GM18507 (cell line): Measurements from ENCODE around the gene LENEP.
"Not testable (repeated sequence)": the region's sequence is repeated elsewhere in the genome, so short reads cannot be mapped to it uniquely, and the experiment has no call there.

Experiments used
- DNase-seq: peaks from one replicate; pipeline ENCODE4 v3.0.0; 2011; ENCODE audit warnings: low read depth; ENCODE audit not compliant: insufficient read length; ENCODE audit errors: extremely low spot score
- FAIRE-seq: peaks from 2 replicates; lab custom pipeline; 2011; peaks lifted over from hg19 to GRCh38; lab: Jason Lieb, UNC

LENEP gene

DNA sequence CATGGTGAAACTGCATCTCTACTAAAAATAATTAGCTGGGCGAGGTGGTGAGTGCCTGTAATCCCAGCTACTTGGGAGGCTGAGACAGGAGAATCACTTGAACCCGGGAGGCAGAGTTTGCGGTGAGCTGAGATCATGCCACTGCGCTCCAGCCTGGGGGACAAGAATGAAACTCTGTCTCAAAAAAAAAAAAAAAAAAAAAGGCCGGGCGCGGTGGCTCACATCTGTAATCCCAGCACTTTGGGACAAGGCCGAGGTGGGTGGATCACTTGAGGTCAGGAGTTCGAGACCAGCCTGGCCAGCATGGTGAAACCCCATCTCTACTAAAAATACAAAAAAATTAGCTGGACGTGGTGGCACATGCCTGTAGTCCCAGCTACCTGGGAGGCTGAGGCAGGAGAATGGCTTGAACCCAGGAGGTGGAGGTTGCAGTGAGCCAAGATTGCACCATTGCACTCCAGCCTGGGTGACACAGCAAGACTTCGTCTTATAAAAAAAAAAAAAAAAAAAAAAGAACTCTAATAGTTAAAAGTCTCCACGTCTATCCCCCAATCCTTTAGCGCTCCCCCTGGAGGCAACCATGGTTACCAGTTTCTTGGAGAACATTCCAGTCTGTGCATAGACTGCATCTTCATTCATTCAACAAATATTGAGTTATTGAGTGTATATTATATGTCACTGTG, 2.1 kb downstream of the LENEP start:
- not testable (repeated sequence) for FAIRE-seq, DNase-seq

DNA sequence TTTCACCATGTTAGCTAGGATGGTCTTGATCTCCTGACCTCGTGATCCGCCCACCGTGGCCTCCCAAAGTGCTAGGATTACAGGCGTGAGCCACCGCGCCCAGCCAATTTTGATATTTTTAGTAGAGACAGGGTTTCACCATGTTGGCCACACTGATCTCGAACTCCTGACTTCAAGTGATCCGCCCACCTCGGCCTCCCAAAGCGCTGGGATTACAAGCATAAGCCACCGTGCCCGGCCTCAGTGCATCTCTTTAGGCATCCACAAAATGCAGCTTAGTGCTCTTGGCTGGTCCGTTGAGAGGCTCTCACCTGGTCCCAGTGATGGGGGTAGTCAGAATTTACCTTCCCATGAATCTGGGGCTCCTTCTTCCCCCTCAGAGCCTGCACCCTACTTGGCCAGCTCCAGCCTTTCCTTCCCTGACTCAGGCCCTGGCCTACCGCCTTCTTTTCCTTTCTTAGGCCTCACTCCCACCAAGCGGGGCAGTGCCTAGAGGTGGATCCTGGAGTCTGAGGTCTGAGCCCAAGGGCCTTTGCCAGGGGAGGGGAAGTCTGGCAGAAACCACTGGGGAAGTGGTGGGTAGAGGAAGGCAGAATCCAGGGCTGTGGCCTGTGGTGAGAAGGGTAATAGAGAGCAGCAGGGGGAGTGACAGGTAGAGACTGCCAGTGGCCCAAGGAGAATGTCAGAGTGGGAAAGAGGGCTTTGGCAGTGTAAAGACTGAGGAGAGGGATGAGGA, 3.7 kb downstream of the LENEP start:
- FAIRE-seq (no peak), DNase-seq (no peak)

DNA sequence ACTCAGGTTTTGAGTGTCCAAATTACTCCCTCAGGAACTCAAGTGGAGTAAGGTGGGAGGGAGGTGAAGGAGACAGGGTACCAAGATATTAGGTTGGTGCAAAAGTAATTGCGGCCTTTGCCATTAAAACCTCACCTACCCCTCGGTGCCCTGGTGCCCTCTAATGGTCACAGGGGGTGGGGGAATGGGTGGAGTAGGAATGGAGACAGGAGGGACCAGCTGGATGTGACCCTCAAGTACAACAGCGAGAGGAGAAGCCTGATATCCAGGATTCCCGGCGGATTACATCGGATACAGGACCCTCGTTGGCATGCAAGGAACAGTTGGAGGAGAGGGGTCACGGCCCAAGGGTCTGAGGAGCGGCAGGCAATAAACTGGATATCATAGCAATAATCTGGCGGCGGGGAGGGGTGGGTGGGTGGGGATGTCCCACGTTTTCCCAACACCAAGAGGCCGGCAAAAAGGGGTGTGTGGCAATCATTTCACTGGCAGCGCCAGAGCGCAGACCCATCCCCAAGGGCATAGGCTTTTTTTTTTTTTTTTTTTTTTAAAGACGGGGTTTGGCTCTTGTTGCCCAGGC, 4.9 kb downstream of the LENEP start:
- DNase-seq (no peak), FAIRE-seq (no peak)

DNA sequence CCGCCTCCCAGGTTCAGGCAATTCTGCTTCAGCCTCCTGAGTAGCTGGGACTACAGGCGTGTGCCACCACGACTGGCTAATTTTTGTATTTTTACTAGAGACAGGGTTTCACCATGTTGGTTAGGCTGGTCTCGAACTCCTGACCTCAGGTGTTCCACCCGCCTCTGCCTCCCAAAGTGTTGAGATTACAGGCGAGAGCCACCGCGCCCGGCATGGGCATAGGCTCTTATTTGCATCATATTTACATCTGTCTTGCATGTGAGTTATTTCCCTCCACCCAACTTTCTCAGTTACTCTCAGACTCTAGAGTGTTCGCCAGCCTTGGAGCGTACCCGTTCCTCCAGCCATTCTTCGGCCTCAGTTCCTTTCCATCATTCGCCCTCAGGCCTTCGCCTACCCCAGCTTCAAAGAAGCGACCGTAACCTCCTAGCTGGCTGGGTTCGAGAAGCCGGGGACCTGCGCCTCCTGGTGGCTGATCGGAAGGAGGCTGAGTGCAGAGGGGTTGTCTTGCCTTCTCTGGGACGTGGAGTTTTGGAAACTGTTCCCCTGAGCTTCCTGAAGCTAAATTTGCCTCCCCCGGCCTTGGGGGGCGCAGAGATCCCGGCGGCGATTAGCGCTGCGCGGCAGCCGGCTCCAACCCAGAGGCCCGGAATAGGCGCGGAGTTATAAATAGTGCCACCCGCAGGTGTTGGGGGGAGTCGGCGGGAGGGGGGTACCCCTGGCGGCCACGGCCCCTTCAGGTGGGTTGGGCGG, 5.6 kb downstream of the LENEP start:
- DNase-seq, result no peak
- peak; percentile 85 for FAIRE-seq

DNA sequence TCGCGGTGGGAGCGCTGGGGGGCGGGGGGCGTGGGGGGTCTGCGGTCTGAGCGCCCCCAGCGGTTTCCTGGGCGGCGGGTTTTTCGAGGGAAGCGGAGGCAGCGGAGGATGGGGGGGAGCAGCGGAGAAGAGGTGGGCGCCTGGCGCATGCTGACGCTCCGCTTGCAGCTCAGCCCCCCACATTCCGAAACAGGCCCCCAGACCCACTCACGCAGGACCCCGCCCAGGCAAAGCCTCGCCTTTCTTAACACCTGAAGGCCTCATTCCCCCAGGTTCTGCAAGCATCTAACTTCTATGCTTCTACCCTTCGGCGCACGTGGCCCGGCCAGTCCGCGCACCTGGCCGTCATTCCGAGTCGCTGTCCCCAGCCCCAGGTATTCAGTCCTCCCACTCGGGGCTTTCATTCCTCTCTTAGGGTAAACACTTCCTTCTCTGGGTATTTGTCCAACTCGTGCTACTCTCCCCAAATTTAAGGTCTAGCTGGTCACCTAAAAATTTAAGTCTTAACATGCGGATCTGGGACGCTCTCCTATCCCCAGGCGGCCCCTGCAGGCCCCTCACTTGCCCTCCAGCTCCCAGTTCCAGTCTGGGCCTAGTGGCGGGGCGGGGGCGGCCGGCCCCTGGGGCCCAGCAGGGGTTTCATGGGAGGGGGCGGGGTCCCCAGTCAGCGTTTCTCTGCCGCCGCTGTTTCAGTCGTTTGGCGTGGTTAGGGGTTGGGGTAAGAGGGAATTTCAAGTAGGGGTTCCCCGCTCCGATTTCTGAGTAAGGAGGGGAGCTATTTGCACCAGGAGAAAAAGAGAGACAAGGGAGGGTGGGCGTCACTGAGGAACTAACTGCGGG, 6.4 kb downstream of the LENEP start:
- DNase-seq (no peak), FAIRE-seq (no peak)

DNA sequence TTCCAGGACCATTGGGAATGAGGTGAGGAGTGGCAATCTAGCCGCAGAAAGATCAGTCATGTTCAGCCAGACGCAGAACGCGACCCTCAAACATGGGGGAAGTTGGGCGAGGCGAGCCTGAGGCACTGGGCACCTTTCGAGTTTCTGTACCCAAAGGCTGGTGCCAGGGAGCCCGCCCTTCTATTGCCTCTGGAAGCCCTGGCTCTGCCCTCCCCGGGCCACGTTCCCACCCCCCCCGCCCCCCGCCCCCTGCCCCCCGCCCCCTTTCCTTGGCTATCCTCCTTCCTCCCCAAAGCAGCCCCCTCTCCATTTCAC, 7.0 kb downstream of the LENEP start:
- FAIRE-seq, result no peak
- no peak for DNase-seq

DNA sequence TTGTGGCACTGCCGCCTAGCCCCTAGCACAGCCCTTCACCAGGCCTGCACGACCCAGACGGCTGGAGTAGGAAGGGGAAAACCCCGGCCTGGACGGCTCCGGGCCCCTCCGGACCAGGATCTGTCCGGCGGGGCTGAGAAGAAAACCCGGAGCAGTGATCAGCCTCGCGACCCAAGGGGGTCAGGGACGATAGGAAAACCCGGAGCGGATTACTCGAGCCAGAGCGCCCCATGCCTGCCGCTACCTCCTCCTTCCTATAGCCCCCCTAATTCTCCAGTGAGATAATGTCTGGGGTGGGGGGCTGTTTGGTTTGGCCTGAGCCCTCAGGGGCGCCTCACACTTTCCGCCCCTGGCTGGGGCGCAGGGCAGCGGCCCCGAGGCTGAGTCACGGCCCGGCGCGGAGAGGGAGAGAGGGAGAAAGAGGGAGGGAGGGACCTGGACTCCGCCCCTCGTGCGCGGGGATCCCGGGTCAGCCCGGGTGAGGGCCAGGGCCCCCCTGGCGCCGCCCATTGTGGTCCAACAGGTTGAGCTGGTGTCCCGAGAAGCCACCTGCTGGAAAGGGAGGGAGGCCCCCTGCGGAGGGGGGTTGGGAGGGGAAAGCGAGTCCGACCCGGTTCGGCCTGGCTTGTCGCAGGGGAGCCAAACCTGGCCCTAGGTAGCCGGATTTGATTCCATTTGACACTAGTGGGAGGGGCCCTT, 7.5 kb downstream of the LENEP start:
- no peak for DNase-seq

DNA sequence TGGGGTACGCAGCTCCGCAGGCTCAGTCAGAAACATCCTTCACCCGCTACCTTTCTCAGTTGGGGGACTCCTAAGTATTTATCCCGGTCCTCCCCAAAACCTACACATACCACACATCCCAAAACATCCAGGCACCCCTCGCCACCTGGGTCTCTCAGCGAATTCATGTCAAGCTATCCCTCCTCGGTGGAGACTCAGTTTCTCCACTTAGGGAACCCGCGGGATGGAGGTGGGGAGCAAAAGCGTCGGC, 8.0 kb downstream of the LENEP start:
- DNase-seq, result no peak
- no peak for FAIRE-seq

More for the DNA sequence above, 7.5 kb downstream of the LENEP start:
- FAIRE-seq, result peak; percentile 83

DNA sequence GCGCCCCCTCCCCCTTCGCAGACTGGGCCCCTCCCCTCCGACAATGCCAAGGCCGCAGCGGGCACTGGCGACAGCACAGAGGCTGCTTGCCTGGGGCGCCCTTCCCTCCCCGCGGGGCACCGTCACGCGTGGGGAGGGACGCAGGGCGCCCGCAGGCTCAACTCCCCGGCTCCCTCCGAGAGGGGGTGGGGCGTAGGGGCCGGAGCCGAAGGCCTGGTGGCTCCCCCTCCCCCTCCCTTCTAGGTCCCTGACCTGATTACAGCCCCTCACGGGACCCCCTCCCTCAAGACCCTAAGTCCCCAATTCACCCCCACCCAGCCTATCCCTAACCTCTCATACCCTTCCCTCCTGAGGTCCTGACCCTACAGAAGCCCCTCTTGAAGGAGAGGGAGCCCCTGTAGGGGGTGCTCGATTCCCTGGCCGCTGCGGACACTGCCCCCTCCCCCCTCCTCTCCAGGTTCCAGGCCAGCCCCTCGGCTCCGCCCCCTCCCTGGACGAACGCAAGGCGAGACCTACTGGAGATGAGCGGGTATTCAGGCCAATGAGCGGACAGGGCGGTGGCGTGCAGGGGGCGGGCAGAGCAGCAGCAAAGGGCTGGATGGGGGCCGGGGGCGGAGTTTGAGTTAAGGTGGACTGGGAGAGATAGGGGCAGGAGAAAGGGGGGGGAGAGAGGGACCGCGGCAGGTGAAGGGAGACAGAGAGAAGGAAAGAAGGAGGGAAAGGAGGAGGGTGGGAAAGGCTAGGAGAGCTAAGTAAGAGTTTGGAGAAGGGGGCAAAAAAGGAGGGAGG, 8.5 kb downstream of the LENEP start:
- FAIRE-seq (peak; percentile 98), DNase-seq (peak; percentile 93)

DNA sequence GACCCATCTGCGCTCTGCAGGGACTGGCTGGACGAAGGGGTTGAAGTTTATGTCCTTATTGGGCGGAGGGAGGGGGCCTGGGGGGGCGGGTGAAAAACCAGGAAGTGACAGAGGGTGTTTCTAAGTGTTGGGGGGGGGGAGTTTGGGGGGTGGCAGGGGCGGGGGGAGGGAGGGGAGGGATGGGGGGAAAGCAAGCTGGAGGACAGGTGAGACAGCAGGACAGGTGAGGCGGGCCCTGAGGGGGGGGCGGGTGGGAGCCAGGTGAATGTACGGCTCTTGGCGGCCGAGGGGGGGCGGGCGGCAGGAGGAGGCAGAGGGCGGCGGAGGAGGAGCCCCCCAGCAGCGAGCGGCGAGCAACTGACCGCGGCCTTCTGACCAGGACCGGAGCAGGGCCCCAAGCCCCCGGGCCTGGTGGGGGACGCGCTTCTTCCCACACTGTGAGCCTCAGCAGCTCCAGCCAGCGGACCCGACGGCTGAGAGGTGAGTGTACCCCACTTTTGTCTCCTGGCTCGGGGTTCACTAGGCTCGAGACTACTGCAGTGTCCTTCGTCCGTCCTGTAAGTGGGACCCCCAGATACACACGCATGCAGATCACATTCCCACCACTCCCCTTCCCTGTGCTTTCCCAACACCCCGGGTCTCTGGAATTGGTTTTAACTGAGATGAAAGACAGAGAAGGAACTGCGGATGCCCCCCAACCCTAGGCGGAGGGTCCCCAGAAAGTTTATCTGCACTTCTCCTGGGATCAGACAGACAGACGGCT, 9.3 kb downstream of the LENEP start, which contains the start of gene ZBTB7B:
Gene ZBTB7B (plus strand): TSS at position 339 of the 763 bp plus-strand sequence. CDS start 11,859 bp downstream, outside the sequence.
- FAIRE-seq, result no peak

DNA sequence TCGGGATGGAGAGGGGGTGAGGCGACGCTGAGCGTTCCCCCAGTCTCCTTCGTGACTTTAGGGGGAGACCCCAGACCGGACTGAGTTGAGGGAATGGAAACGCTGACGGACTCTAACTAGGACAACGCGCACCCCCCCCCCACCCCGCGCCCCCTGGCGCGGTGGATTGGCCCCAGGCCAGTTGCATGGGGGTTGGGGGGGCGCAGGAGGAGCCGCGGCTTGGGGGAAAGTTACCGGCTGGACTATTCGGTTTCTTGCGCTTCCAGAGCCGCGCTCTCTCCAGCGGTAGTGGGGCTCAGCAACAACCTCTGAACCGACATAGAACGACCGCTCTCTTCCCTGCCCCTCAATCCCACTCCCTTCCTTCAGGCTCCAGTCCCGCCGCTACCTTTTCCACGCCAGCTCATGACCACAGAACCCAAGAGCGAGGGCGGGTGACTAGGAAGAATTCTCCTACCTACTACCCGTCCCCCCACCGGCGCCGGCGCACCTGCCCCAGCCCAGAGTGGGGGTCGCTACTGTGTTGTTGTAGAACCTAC, 9.9 kb downstream of the LENEP start:
- DNase-seq (no peak), FAIRE-seq (no peak)

More for the DNA sequence above, 9.3 kb downstream of the LENEP start, which contains the start of gene ZBTB7B:
- no peak for DNase-seq

DNA sequence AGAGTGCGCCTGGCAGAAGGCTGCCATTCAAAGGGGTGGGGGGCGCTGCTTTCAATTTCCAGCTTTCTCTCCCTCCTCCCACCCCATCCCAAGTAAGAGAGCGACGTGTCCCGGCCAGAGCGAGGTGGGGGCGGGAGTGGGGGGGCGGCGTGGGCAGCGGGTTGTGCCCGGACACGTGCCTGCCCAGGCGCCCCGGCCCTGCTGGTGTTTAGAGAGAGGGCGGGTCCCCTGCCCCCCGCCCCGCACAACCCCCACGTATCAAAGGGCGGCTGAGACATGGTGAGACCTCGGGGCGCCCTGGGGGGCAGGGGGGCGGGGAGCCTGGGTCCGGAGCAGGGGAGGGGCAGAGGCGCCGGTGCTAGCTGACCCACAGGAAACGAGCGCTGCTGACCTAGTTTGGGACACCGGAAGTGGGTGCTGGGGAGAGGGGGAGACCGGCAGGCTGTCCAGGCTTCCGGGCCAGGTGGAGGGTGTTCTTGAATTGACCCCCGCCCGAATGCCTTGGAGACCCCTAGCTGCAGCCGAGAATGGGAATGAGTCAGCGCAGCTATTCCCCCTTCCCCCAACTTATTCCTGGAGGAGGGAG, 10.5 kb downstream of the LENEP start:
- DNase-seq, result no peak
- peak; percentile 63 for FAIRE-seq

DNA sequence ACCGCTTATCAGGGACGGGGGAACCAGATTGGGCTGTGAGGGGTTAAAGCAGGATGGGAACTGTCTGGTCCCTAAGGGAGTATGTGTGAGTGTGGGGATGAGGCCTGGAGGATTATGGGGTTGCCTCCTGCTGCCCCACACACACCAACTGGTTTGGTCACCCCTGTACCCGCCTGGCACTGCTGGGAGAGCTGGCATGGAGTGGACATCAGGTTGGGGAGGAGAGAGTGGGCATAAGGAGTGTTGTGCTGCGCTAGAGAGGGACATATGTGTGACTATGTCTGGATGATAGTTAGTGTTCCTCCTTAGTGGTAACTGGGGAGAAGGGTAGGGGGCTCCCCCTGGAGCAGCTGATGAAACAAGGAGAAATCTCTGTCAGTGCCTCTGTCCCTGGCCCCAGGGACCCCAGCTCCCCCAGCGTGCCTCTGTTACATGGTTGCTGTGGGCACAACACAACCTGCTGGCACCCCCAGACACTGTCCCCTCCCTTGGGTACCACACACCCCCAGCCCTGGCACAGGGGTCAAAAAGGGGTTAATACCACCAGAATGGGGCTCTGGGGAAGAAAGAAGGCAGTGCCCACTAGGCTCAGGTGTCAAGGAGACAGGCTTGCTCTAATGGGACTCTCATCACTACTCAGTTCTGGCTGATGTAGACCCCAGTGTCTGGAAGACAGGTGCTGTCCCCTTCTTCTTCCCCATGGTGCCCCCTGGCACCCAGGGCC, 11.1 kb downstream of the LENEP start:
- FAIRE-seq (peak; percentile 21), DNase-seq (no peak)

DNA sequence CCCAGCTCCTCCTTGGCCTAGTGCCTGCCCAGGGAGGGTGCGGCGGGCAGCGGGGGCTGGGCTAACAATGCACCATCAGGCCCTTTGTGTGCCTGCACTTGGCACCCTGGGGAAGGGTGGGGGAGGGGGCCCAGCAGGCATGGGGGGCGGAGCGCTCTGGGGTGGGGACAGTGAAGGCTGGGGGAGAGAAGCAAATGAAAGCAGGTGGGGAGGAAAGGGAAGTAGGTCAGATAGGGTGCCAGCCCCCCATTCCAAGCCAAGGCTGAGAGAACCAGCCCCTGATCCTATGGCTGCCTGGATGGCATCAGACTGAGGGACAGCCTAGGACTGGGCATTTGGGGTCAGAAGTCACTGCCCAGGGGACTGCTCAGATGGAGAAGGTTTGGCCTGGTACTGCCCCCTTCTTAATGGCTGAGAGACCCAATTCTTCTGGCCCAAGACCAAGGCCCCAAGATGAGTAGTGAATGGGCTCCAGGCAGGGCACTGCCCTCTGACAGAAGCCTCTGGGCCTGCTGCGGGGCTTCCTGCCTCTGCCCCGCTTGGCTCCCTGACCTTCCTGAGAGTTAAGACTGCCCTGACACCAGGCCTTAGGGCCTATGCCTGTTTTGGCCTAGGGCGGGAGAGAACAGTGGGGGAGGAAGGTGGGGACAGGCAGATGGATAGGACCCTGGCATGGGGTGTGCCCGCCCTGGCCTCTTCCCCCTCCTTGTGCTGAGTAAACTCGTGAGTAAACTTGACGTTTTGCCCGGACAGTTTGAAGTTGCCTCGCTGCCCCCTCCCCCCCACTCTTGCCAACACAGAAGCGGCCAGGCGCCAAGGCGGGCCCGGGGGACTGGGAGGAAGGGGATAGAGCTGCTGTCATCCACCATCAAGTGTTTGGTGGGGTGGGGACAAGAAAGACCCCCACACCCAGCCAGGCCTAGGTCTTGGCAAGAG, 12.0 kb downstream of the LENEP start:
- FAIRE-seq (no peak), DNase-seq (no peak)

DNA sequence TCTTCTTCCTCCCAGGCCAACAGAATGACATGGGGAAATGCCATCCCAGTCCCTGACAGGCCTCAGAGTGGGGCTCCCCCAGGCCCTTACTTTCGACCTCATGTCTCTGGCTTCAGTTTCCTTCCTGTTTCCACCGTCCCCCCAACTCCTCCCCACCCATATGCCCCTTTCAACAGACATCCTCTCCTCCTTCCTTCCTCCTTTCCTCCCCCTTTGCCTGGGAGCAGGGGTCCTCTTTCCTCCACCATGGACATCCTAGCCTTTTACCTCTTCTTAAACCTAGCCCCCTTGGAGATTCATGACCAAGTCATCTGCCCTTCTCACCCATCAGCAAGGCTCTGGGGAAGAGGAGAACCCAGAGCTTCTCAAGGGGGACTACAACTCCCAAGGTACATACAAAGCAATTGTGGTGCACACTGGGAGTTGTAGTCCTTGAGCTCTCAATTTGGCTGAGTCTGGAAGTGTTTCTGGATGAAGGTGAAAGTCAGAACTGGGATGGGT, 13.3 kb downstream of the LENEP start:
- DNase-seq (no peak), FAIRE-seq (peak; percentile 87)
